Measurements from ENCODE around the gene CEP164.

The CEP164 gene

GRCh38 chr11:117327567-117328374 is at the start of gene CEP164:
Gene CEP164, plus strand, starts transcription at chr11:117327854. Its CDS starts 10,733 bp downstream, at chr11:117338587.
- DNase-seq = peak; percentile 83 to 91 (median 86)

GRCh38 chr11:117278347-117278746 is 49.3 kb upstream of the CEP164 start:
- no peak for DNase-seq

- DNase-seq = no peak
These were observed 47.8 kb upstream of the CEP164 start for GRCh38 chr11:117279711-117280376.

- no peak for DNase-seq
These were observed 46.5 kb upstream of the CEP164 start for GRCh38 chr11:117281159-117281558.

GRCh38 chr11:117281869-117282268 is 45.8 kb upstream of the CEP164 start:
- DNase-seq = no peak

- no peak for DNase-seq
These were observed 44.7 kb upstream of the CEP164 start for GRCh38 chr11:117282956-117283355.

- no peak for DNase-seq
These were observed 43.6 kb upstream of the CEP164 start for GRCh38 chr11:117284053-117284452.

- no peak for DNase-seq
These were observed 41.1 kb upstream of the CEP164 start for GRCh38 chr11:117286588-117286987.

- no peak for DNase-seq
These were observed 40.0 kb upstream of the CEP164 start for GRCh38 chr11:117287668-117288067.

- DNase-seq = no peak
These were observed 37.9 kb upstream of the CEP164 start for GRCh38 chr11:117289795-117290194.

GRCh38 chr11:117290809-117291396 is 36.8 kb upstream of the CEP164 start, which contains the start of gene BACE1-AS:
Gene BACE1-AS, plus strand, starts transcription at chr11:117291346.
- DNase-seq = no peak

GRCh38 chr11:117292616-117293015 is 35.0 kb upstream of the CEP164 start:
- DNase-seq = no peak

GRCh38 chr11:117295438-117296137 is 32.1 kb upstream of the CEP164 start:
- DNase-seq = no peak

GRCh38 chr11:117296881-117297280 is 30.8 kb upstream of the CEP164 start:
- DNase-seq = no peak

GRCh38 chr11:117298195-117298594 is 29.5 kb upstream of the CEP164 start:
- no peak for DNase-seq

GRCh38 chr11:117299351-117300282 is 28.0 kb upstream of the CEP164 start:
- DNase-seq = no peak

- DNase-seq = no peak
These were observed 27.4 kb upstream of the CEP164 start for GRCh38 chr11:117300283-117300663.

- DNase-seq = no peak
These were observed 26.9 kb upstream of the CEP164 start for GRCh38 chr11:117300773-117301172.

GRCh38 chr11:117302228-117302627 is 25.4 kb upstream of the CEP164 start:
- no peak for DNase-seq

GRCh38 chr11:117303101-117303500 is 24.6 kb upstream of the CEP164 start:
- no peak for DNase-seq

GRCh38 chr11:117303646-117304315 is 23.9 kb upstream of the CEP164 start:
- no peak for DNase-seq

GRCh38 chr11:117305145-117305544 is 22.5 kb upstream of the CEP164 start:
- DNase-seq = no peak
